Fibroblast of lung (primary cell): ENCODE results near the gene HLA-A. TPM values are rescaled to one million over a fixed set of nuclear protein-coding genes. Genes with fewer than 3 reads are reported as not detected.
"Not testable (repeated sequence)": the region's sequence is repeated elsewhere in the genome, so short reads cannot be mapped to it uniquely, and the experiment has no call there.

Experiments used
- DNase-seq, 2 donors: peaks; one replicate each; pipeline versions ENCODE4 v3.0.0 to v3.0.0-alpha.2; 2010; ENCODE audit warnings: low read depth in 2 of 2
- H2AFZ ChIP-seq: 2 replicates; pipeline ENCODE4 v1.5.1; 2012; ENCODE audit warnings: low read length, control low read depth, inconsistent platforms
- H3K27ac ChIP-seq: 2 replicates; pipeline ENCODE4 v1.5.1; 2011; ENCODE audit warnings: low read length, control low read depth; ENCODE audit not compliant: insufficient read depth
- H3K27me3 ChIP-seq: 2 replicates; pipeline ENCODE4 v1.5.1; 2011; ENCODE audit warnings: mild to moderate bottlenecking, low read length; ENCODE audit not compliant: control insufficient read depth, insufficient read depth
- H3K36me3 ChIP-seq: 2 replicates; pipeline ENCODE4 v1.5.1; 2011; ENCODE audit warnings: low read length; ENCODE audit not compliant: control insufficient read depth, insufficient read depth
- H3K4me1 ChIP-seq: 2 replicates; pipeline ENCODE4 v1.5.1; 2011; ENCODE audit warnings: low read length; ENCODE audit not compliant: control insufficient read depth, insufficient read depth; ENCODE audit errors: extremely low read depth
- H3K4me2 ChIP-seq: 2 replicates; pipeline ENCODE4 v1.5.1; 2011; ENCODE audit warnings: low read length, control low read depth; ENCODE audit not compliant: insufficient read depth; ENCODE audit errors: extremely low read depth
- H3K4me3 ChIP-seq, 4 experiments: fragments of 200-600 bp in 1 of 4; sonication (generic) in 1 of 4; replicated peaks in 1 of 4; 2 replicates each; pipeline ENCODE4 v1.5.1; 2011 to 2016; ENCODE audit warnings: low read length in 4 of 4, low read depth in 3 of 4, mild to moderate bottlenecking in 3 of 4, control low read depth in 2 of 4, inconsistent platforms in 1 of 4, mixed read lengths in 1 of 4; ENCODE audit not compliant: insufficient read depth in 1 of 4; ENCODE audit errors: control extremely low read depth in 1 of 4
- H3K79me2 ChIP-seq: 2 replicates; pipeline ENCODE4 v1.5.1; 2012; ENCODE audit warnings: mild to moderate bottlenecking, low read length, inconsistent platforms; ENCODE audit not compliant: control insufficient read depth, insufficient read depth
- H3K9ac ChIP-seq: 2 replicates; pipeline ENCODE4 v1.5.1; 2011; ENCODE audit warnings: mild to moderate bottlenecking, low read length, control low read depth; ENCODE audit not compliant: insufficient read depth
- H3K9me3 ChIP-seq: 2 replicates; pipeline ENCODE4 v1.5.1; 2012; ENCODE audit warnings: low read depth, low read length; ENCODE audit not compliant: control insufficient read depth, insufficient read depth
- H4K20me1 ChIP-seq: 2 replicates; pipeline ENCODE4 v1.5.1; 2011; ENCODE audit warnings: low read length; ENCODE audit not compliant: control insufficient read depth, insufficient read depth; ENCODE audit errors: extremely low read depth
- CTCF ChIP-seq, 2 donors: IDR thresholded peaks in 1 of 2; conservative IDR thresholded peaks in 1 of 2; 1 replicate in 1 of 2; 2 replicates in 1 of 2; pipeline ENCODE4 v1.5.1; 2011 to 2012; ENCODE audit warnings: low read length in 2 of 2, control low read depth in 1 of 2, inconsistent platforms in 1 of 2, low read depth in 1 of 2, mild to moderate bottlenecking in 1 of 2
- EZH2 ChIP-seq: IDR thresholded peaks from 2 replicates; pipeline ENCODE4 v1.5.1; 2012; ENCODE audit warnings: low read length, control low read depth, mild to moderate bottlenecking; ENCODE audit errors: missing control alignments
- polyA plus RNA-seq, 2 donors: library from polyadenylated mRNA; depleted of rRNA in 1 of 2; stranded (reverse) in 1 of 2; unstranded in 1 of 2; fragments of >200 nt; gene quantifications; 2 replicates each; pipeline ENCODE4 v1.2.1, GENCODE V29; 2011 to 2012; ENCODE audit warnings: missing spikeins in 1 of 2
- total RNA-seq: library from RNA; depleted of rRNA; stranded (reverse); fragments of >200 nt; gene quantifications from 2 replicates; pipeline ENCODE4 v1.2.1, GENCODE V29; 2014

HLA-A gene
- total and polyA plus RNA-seq, 2 donors (not counting 1 experiment from before 2014, with no cell fraction given): 272 to 666 TPM

DNA sequence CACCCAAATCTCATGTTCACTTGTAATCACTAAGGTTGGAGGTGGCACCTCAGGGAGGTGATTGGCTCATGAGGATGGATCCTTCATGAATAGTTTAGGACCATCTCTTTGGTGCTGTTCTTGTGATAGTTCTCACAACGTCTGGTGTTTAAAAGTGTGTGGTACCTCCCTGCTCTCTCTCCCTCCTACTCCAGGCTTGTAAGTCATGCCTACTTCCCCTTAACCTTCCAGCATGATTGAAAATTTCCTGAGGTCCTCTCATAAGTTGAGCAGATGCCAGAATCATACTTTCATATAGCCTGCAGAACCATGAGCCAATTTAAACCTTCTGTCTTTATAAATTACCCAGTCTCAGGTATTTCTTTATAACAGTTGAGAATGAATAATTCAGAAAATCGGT is 16.6 kb downstream of the HLA-A start:
- H3K4me3 ChIP-seq: no peak overlapping the region
- no peaks in the 10 kb centered on the region for H3K79me2 ChIP-seq

GRCh38 chr6:29959467-29959866 is 17.1 kb downstream of the HLA-A start:
- Histone ChIP-seq H3K36me3 (no peaks in the 10 kb centered on the region), H2AFZ (no peak overlapping the region), H4K20me1 (no peaks in the 10 kb centered on the region), H3K79me2 (no peaks in the 10 kb centered on the region), H3K9ac (no peak overlapping the region), H3K4me3 (no peak overlapping the region), H3K4me1 (peaks cover 1% of the 10 kb centered on the region), H3K27ac (no peak overlapping the region), H3K9me3 (no peaks in the 10 kb centered on the region), H3K4me2 (no peak overlapping the region), H3K27me3 (no peaks in the 10 kb centered on the region)
- TF ChIP-seq EZH2: no peak
- TF ChIP-seq CTCF (conservative IDR thresholded peaks at IDR 0.05 in 1 of 2, IDR thresholded peaks at IDR 0.05 in 1 of 2; ENCODE audit: low read depth in 1 of 2, low read length in 2 of 2): no peak
- DNase-seq: no peak

More for the DNA sequence above, 16.6 kb downstream of the HLA-A start:
- Histone ChIP-seq H3K36me3 (no peaks in the 10 kb centered on the region), H3K4me2 (no peak overlapping the region), H3K9ac (no peak overlapping the region), H3K4me1 (no peaks in the 10 kb centered on the region), H2AFZ (no peak overlapping the region), H3K27ac (no peak overlapping the region), H3K9me3 (no peaks in the 10 kb centered on the region), H4K20me1 (no peaks in the 10 kb centered on the region), H3K27me3 (no peaks in the 10 kb centered on the region)
- no peak for TF ChIP-seq CTCF (conservative IDR thresholded peaks at IDR 0.05 in 1 of 2, IDR thresholded peaks at IDR 0.05 in 1 of 2; ENCODE audit: low read depth in 1 of 2, low read length in 2 of 2)
- TF ChIP-seq EZH2: no peak
- DNase-seq: no peak

DNA sequence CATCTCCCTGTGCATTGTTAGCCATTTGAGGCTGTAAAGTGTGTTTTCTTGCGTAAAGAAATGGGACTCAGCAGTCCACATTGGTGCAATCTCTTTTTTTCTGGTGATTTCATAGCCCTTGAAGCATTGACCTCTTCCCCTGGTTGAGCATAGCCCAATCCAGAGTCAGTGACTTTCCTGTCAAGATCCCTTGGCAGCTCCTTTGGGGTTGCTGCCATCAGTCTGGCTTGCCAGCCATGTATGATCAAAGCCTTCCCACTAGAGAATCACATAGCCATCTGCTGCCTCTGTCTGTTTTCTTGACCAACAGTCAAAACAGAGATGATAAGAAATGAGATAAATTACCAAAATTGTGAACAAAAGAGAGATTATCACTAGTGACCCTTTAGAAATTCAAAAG is 19.6 kb downstream of the HLA-A start:
- no peak for DNase-seq
- Histone ChIP-seq H3K27me3 (no peaks in the 10 kb centered on the region), H3K79me2 (no peaks in the 10 kb centered on the region), H3K4me2 (no peak overlapping the region), H3K4me3 (no peak overlapping the region), H2AFZ (no peak overlapping the region), H3K9me3 (no peaks in the 10 kb centered on the region), H4K20me1 (no peaks in the 10 kb centered on the region), H3K9ac (no peak overlapping the region), H3K36me3 (no peaks in the 10 kb centered on the region), H3K4me1 (peaks cover 9% of the 10 kb centered on the region), H3K27ac (no peak overlapping the region)
- TF ChIP-seq EZH2: no peak
- no peak for TF ChIP-seq CTCF (conservative IDR thresholded peaks at IDR 0.05 in 1 of 2, IDR thresholded peaks at IDR 0.05 in 1 of 2; ENCODE audit: low read depth in 1 of 2, low read length in 2 of 2)

GRCh38 chr6:29963697-29964096 is 21.4 kb downstream of the HLA-A start:
- H3K36me3 ChIP-seq, H3K9me3 ChIP-seq, H3K9ac ChIP-seq, H3K4me2 ChIP-seq, H3K27ac ChIP-seq, H3K79me2 ChIP-seq, H2AFZ ChIP-seq, H3K27me3 ChIP-seq, DNase-seq, H4K20me1 ChIP-seq, H3K4me1 ChIP-seq, H3K4me3 ChIP-seq: not testable (repeated sequence)
